Stimulated activated CD8-positive, alpha-beta memory T cell treated with anti-CD3 and anti-CD28 coated beads, Interleukin-12 subunit alpha, Interleukin-12 subunit beta, amount 100 ng/mL, for 4 hours (primary cell): ENCODE data around the gene SLPI.

Experiments used
- DNase-seq: peaks from one replicate; pipeline ENCODE4 v3.0.0-alpha.2; 2020; ENCODE audit warnings: low read depth

The SLPI gene

GRCh38 chr20:45254383-45255262 lies at the start of gene SLPI:
TSS of gene SLPI (minus strand) at chr20:45254564. CDS start at chr20:45254543, 21 bp downstream.
- DNase-seq: no peak

- no peak for DNase-seq
Measured at GRCh38 chr20:45303586-45304463, 49.5 kb upstream of the SLPI start.

- DNase-seq: no peak
Measured at GRCh38 chr20:45301824-45302271, 47.5 kb upstream of the SLPI start.

- no peak for DNase-seq
Measured at GRCh38 chr20:45300961-45301360, 46.6 kb upstream of the SLPI start.

- DNase-seq: no peak
Measured at GRCh38 chr20:45299786-45300185, 45.4 kb upstream of the SLPI start.

GRCh38 chr20:45297786-45298497 lies 43.6 kb upstream of the SLPI start:
- no peak for DNase-seq

- no peak for DNase-seq
Measured at GRCh38 chr20:45294659-45295058, 40.3 kb upstream of the SLPI start.

- DNase-seq: no peak
Measured at GRCh38 chr20:45294003-45294368, 39.6 kb upstream of the SLPI start.

GRCh38 chr20:45293041-45294002 lies 39.0 kb upstream of the SLPI start:
- DNase-seq: peak; percentile 58

- DNase-seq: no peak
Measured at GRCh38 chr20:45292343-45292742, 38.0 kb upstream of the SLPI start.

- DNase-seq: no peak
Measured at GRCh38 chr20:45291526-45291925, 37.2 kb upstream of the SLPI start.

- peak; percentile 15 for DNase-seq
Measured at GRCh38 chr20:45290677-45291355, 36.5 kb upstream of the SLPI start.

GRCh38 chr20:45289942-45290676 lies 35.7 kb upstream of the SLPI start:
- DNase-seq: no peak

- DNase-seq: no peak
Measured at GRCh38 chr20:45288860-45289259, 34.5 kb upstream of the SLPI start.

- no peak for DNase-seq
Measured at GRCh38 chr20:45288376-45288775, 34.0 kb upstream of the SLPI start.

- DNase-seq: no peak
Measured at GRCh38 chr20:45283551-45284057, 29.2 kb upstream of the SLPI start.

GRCh38 chr20:45282700-45283550 lies 28.6 kb upstream of the SLPI start:
- no peak for DNase-seq

- DNase-seq: no peak
Measured at GRCh38 chr20:45279992-45280391, 25.6 kb upstream of the SLPI start.

GRCh38 chr20:45275338-45275737 lies 21.0 kb upstream of the SLPI start:
- DNase-seq: no peak
